Astrocyte of the spinal cord (primary cell): ENCODE measurements around the gene RFTN1.
"Not testable (repeated sequence)": the region's sequence is repeated elsewhere in the genome, so short reads cannot be mapped to it uniquely, and the experiment has no call there.

Source experiments
- DNase-seq: peaks from one replicate; pipeline ENCODE4 v3.0.0; 2011; ENCODE audit warnings: low read depth, low spot score
- H3K4me3 ChIP-seq: 2 replicates; pipeline ENCODE4 v1.5.1; 2011; ENCODE audit warnings: low read depth, mild to moderate bottlenecking, low read length, moderate library complexity
- CTCF ChIP-seq: IDR thresholded peaks from 2 replicates; pipeline ENCODE4 v1.5.1; 2012; ENCODE audit warnings: low read depth, mild to moderate bottlenecking, low read length, inconsistent platforms
- in situ Hi-C: cut with HindIII; loops from 2 replicates; pipeline ENCODE4 v1.10.0; 2017; ENCODE audit warnings: low sequenced_read_pairs

Gene RFTN1

GRCh38 chr3:16316396-16316795, 197.1 kb downstream of the RFTN1 start:
- TF ChIP-seq CTCF = no peak
- no peak for DNase-seq
- H3K4me3 ChIP-seq = no peak overlapping the region
- in situ Hi-C loops = no loop called here

GRCh38 chr3:16315623-16316022, 197.9 kb downstream of the RFTN1 start:
- TF ChIP-seq CTCF = no peak
- DNase-seq = no peak
- in situ Hi-C loops = no loop called here
- H3K4me3 ChIP-seq = no peak overlapping the region

GRCh38 chr3:16313886-16314645, 199.4 kb downstream of the RFTN1 start:
- H3K4me3 ChIP-seq = no peak overlapping the region
- no peak for DNase-seq
- in situ Hi-C loops = no loop called here

GRCh38 chr3:16311960-16312451, 201.5 kb downstream of the RFTN1 start:
- no peak for TF ChIP-seq CTCF
- in situ Hi-C loops = no loop called here
- peak; percentile 45 for DNase-seq
- no peak overlapping the region for H3K4me3 ChIP-seq

More at GRCh38 chr3:16313886-16314645, 199.4 kb downstream of the RFTN1 start:
- no peak for TF ChIP-seq CTCF

GRCh38 chr3:16310486-16310885, 203.0 kb downstream of the RFTN1 start:
- in situ Hi-C loops, DNase-seq: not testable (repeated sequence)

GRCh38 chr3:16309558-16309957, 203.9 kb downstream of the RFTN1 start:
- H3K4me3 ChIP-seq = no peak overlapping the region
- no peak for TF ChIP-seq CTCF
- peak; percentile 57 for DNase-seq
- in situ Hi-C loops = no loop called here

More at GRCh38 chr3:16310486-16310885, 203.0 kb downstream of the RFTN1 start:
- H3K4me3 ChIP-seq = not testable (repeated sequence)

GRCh38 chr3:16308727-16309126, 204.8 kb downstream of the RFTN1 start:
- in situ Hi-C loops = no loop called here
- DNase-seq = no peak
- TF ChIP-seq CTCF = no peak
- H3K4me3 ChIP-seq = no peak overlapping the region
